Tibial nerve (tissue), 3 donors: ENCODE data around the gene DLGAP1.

Experiments used
- POLR2A ChIP-seq, 2 donors: fragments of 450-650 bp; IDR thresholded peaks; one replicate each; pipeline ENCODE4 v1.6.1; 2017; ENCODE audit warnings: antibody characterized with exemption in 2 of 2, mild to moderate bottlenecking in 2 of 2, moderate library complexity in 2 of 2
- TF ChIP-seq, protein P1 (sequence below), 5 experiments: fragments of 200-600 bp in 3 of 5; fragments of 450-650 bp in 2 of 5; sonication (generic) in 3 of 5; IDR thresholded peaks; one replicate each; pipeline ENCODE4 v1.5.1; 2016 to 2019; ENCODE audit warnings: antibody characterized with exemption in 5 of 5, mild to moderate bottlenecking in 3 of 5, moderate library complexity in 2 of 5

DNA sequence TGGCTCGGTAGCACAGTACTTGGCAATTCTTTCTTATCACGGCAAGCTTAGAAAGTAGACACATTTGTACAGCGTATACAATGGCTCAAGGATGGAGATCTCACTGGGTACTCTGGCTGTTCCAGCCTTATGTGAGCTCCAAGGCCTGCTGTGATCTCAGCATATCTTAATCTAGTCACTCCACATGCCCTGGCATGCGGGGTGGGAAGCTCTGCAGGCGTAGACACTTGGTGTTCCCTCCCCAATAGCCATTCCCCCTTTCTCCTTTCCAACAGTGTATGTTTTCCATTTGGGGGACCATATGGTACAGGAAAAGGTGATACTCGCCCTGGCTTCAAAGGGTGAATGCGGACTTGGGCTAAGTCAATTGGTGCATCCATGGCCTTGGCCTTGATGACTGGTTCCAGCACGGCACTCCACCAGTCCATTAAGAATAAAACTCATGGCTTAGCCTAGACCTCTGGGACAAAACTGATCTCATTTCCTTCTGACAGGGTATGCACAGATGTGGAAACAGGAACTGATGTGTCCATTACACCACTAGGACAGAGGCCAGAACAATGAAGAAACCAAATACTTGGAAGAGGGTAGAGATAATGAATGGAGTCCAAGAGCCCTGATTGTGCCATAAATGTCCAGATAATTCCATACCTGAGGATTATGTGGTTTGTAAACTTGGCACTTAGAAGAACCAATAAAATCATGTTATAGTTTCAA, 976.7 kb downstream of the DLGAP1 start:
- TF ChIP-seq, protein P1, sequence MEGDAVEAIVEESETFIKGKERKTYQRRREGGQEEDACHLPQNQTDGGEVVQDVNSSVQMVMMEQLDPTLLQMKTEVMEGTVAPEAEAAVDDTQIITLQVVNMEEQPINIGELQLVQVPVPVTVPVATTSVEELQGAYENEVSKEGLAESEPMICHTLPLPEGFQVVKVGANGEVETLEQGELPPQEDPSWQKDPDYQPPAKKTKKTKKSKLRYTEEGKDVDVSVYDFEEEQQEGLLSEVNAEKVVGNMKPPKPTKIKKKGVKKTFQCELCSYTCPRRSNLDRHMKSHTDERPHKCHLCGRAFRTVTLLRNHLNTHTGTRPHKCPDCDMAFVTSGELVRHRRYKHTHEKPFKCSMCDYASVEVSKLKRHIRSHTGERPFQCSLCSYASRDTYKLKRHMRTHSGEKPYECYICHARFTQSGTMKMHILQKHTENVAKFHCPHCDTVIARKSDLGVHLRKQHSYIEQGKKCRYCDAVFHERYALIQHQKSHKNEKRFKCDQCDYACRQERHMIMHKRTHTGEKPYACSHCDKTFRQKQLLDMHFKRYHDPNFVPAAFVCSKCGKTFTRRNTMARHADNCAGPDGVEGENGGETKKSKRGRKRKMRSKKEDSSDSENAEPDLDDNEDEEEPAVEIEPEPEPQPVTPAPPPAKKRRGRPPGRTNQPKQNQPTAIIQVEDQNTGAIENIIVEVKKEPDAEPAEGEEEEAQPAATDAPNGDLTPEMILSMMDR (IDR thresholded peaks at IDR 0.05) = no peak
- TF ChIP-seq POLR2A (IDR thresholded peaks at IDR 0.05) = no peak
